GM18873 (cell line): ENCODE results near the gene SEMA4F.

Source experiments
- ATAC-seq: cut with Tn5 transposase; IDR thresholded peaks from one replicate; pipeline ENCODE4 v1.9.1; 2021; ENCODE audit warnings: mild to moderate bottlenecking, moderate library complexity, moderate number of reproducible peaks; ENCODE audit not compliant: unreplicated experiment, low FRiP score

The SEMA4F gene

GRCh38 chr2:74702001-74702715 lies 48.1 kb downstream of the SEMA4F start:
- no peak for ATAC-seq

- ATAC-seq, result no peak
These were observed 49.3 kb downstream of the SEMA4F start for GRCh38 chr2:74703373-74703772.

- ATAC-seq, result no peak
These were observed 50.2 kb downstream of the SEMA4F start for GRCh38 chr2:74704216-74704615.

DNA sequence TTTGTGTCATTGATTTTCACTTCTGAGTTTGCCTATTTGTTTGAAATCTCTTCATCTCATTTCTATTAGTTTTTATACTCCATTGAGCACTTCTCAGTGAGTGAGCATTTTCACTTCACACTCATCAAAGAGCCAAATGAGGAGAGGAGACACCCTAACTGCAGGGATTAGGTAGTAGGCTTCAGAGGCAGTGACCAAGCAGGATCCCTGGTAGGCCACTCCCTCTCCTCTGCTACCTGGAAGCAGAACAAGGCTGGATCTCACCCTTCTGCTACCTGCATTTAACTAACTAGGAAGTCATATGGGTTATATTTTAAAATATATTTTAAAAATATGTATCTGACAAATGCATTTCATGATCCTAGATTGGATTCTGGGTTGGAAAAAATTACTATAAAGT lies 52.7 kb downstream of the SEMA4F start:
- ATAC-seq, result no peak

GRCh38 chr2:74707837-74708236 lies 53.8 kb downstream of the SEMA4F start:
- ATAC-seq, result no peak

- no peak for ATAC-seq
These were observed 54.2 kb downstream of the SEMA4F start for GRCh38 chr2:74708296-74708695.

GRCh38 chr2:74708883-74709282 lies 54.8 kb downstream of the SEMA4F start:
- no peak for ATAC-seq

DNA sequence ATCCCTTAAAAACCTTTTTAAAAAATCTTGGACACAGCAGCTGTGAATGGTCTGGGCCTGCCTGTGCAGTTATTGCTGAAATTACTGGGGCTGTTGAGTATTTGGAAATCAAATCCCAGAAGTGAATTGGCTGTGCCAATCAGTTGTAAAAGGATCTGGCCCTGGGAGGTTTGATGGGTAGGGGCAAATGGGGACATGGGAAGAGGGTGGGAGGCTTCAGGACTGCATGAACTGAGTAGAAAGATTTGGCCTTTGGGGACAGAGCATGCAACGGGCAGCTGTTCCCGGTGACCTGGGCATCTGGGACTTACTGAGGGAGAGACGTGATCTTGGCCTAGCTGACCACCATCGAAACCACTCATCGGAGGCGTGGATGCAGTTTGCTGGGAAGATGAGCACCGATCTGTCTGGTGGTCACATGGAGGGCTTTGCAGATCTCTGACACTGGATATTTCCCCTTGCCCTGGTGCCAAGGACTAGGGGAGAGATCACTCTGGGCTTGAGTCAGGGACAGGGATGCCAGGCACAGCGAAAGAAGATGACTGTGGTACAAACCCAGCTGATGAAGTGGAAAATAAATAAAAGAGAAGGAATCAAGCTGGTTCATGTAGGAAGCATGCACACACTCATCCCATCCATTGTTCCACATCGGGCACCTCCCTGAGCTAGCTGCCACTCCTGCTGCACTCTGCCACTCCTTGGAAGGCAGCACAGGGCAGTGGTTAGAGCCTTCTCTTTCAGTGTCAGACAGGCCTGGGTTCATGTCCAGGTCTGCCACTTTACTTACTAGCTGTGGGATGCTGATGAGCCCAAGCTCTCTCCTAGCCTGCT lies 58.4 kb downstream of the SEMA4F start:
- no peak for ATAC-seq

GRCh38 chr2:74714691-74715080 lies 60.6 kb downstream of the SEMA4F start:
- no peak for ATAC-seq

- ATAC-seq, result peak; percentile 88
These were observed 61.2 kb downstream of the SEMA4F start for GRCh38 chr2:74715081-74715791.

GRCh38 chr2:74715880-74716279 lies 61.8 kb downstream of the SEMA4F start:
- ATAC-seq, result no peak

DNA sequence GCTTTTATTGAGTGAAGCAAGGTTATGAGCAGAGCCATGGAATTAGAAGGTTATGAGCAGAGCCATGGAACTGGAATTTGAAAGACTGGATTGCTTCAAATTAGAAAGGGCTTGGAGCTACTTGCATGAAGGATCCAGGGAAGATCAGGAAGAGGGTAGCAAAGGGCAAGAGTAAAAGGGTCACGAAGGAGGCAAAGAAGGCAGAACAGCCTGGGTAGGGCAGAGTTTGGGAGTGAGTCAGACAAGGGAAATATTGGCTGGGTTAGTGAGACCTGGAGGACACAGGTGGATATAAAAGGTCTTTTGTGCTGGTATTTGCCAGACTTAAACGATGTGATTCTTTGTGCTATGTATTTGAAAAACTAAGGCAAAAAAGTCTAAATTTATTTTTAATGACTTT lies 65.0 kb downstream of the SEMA4F start:
- ATAC-seq, result no peak

DNA sequence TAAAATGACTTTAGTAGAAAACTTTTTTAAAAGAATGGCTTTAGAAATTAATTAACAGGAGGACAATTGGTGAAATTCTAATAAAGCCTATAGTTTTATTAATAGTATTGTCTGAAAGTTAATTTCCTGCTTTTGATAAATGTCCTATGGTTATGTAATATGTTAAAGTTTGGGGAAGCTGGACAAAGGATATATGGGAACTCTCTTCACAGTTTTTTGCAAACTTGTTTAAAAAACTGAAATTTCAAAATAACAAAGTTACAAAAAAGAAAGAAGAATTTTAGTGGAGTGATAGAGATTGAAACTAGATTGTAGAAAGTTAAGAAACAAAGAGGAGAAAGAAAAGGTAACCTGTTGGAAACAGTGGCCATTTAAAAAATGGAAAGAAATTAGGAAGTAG lies 67.3 kb downstream of the SEMA4F start:
- no peak for ATAC-seq

DNA sequence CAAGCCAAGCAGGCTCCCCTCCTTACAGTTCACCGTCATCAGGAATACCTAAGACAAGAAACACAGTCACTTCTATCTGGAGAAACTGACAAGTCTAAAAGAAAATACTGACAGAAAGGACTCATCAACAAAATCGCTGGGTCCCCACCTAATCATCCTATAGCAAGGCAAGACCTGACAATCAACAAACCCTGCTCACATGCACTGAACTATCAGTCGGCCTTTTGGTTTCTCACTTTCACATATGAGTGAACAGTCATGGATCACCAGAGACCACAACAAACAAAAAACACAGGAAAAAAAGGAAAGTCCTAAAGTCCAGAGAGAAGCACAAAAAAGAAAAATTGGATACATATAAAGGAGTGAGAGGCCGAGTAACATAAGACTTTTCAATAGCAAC lies 70.4 kb downstream of the SEMA4F start:
- ATAC-seq, result no peak

DNA sequence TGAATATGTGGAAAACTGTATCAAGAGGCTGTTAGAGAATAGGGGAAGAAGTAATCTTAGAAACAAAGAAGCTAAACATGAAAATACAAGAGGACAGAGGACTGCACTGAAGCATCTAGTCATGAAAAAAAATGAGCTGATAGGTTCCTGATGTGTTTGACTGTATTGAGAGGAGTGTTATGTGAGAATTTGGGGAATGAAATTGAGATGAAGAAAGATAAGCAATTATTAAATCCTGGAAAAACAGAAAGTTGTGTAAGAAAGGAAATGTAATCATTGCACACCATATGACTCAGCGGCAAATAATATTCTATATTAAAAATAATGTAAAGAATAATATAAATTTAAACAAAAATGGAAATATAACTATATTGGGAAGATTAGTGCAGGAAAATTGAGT lies 71.2 kb downstream of the SEMA4F start:
- no peak for ATAC-seq

GRCh38 chr2:74728842-74729241 lies 74.8 kb downstream of the SEMA4F start:
- no peak for ATAC-seq

- no peak for ATAC-seq
These were observed 76.5 kb downstream of the SEMA4F start for GRCh38 chr2:74730530-74730929.
